ENCODE results near the gene STXBP3. TPM values are rescaled to one million over a fixed set of nuclear protein-coding genes. Genes with fewer than 3 reads are reported as not detected.

The STXBP3 gene
- polyA plus RNA-seq, 3 donors, result 32.3 to 56.2 (median 48.3) TPM

GRCh38 chr1:108826081-108826635, 79.7 kb downstream of the STXBP3 start:
- Histone ChIP-seq H3K4me1 (ENCODE audit: control insufficient read depth in 1 of 2, insufficient read depth in 2 of 2, low read length in 2 of 2) (peaks cover 6 to 7% of the 10 kb centered on the region in 2 donors), H4K20me1 (ENCODE audit: insufficient read depth, low read length) (no peaks in the 10 kb centered on the region), H3K9ac (ENCODE audit: insufficient read depth, low read length, poor library complexity, severe bottlenecking) (no peak overlapping the region), H3K27ac (ENCODE audit: low read depth in 1 of 2, low read length in 2 of 2) (no peak overlapping the region), H3K4me2 (replicated peaks; ENCODE audit: extremely low read depth, low read length, poor library complexity, severe bottlenecking) (no peak overlapping the region), H3K4me3 (replicated peaks in 1 of 3; ENCODE audit: low read depth in 2 of 3, low read length in 3 of 3) (no peak overlapping the region), H3K36me3 (replicated peaks in 1 of 2; ENCODE audit: control insufficient read depth in 1 of 2, insufficient read depth in 2 of 2, low read length in 2 of 2) (no peaks in the 10 kb centered on the region), H2AFZ (ENCODE audit: insufficient read depth, low read depth, low read length, poor library complexity, severe bottlenecking) (no peak overlapping the region), H3K79me2 (ENCODE audit: insufficient read depth, low read length) (no peaks in the 10 kb centered on the region), H3K27me3 (ENCODE audit: control insufficient read depth in 2 of 2, insufficient read depth in 2 of 2, low read length in 2 of 2) (no peaks in the 10 kb centered on the region), H3K9me3 (replicated peaks in 1 of 2; ENCODE audit: control insufficient read depth in 1 of 2, insufficient read depth in 1 of 2, low read length in 2 of 2) (no peaks in the 10 kb centered on the region)
- H3K27ac Mint-ChIP-seq, result no peak overlapping the region
- no peak for DNase-seq
- no peaks in the 10 kb centered on the region for H3K36me3 Mint-ChIP-seq
- H3K27me3 Mint-ChIP-seq (ENCODE audit: low read depth in 3 of 3), result peaks cover 0 to 5% (median 0%) of the 10 kb centered on the region in 3 donors
- H3K4me3 Mint-ChIP-seq, result no peak overlapping the region
- H3K4me1 Mint-ChIP-seq, result peaks cover 13% of the 10 kb centered on the region
- TF ChIP-seq, protein P1, sequence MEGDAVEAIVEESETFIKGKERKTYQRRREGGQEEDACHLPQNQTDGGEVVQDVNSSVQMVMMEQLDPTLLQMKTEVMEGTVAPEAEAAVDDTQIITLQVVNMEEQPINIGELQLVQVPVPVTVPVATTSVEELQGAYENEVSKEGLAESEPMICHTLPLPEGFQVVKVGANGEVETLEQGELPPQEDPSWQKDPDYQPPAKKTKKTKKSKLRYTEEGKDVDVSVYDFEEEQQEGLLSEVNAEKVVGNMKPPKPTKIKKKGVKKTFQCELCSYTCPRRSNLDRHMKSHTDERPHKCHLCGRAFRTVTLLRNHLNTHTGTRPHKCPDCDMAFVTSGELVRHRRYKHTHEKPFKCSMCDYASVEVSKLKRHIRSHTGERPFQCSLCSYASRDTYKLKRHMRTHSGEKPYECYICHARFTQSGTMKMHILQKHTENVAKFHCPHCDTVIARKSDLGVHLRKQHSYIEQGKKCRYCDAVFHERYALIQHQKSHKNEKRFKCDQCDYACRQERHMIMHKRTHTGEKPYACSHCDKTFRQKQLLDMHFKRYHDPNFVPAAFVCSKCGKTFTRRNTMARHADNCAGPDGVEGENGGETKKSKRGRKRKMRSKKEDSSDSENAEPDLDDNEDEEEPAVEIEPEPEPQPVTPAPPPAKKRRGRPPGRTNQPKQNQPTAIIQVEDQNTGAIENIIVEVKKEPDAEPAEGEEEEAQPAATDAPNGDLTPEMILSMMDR (IDR thresholded peaks at IDR 0.05), result no peak
- H3K9me3 Mint-ChIP-seq, result peaks cover 0 to 3% (median 0%) of the 10 kb centered on the region in 7 donors
- no CpG with 5 or more reads among the region's 3 CpGs for WGBS (ENCODE audit: insufficient coverage)
- intact Hi-C loops (cut with micrococcal nuclease), result no loop called here

DNA sequence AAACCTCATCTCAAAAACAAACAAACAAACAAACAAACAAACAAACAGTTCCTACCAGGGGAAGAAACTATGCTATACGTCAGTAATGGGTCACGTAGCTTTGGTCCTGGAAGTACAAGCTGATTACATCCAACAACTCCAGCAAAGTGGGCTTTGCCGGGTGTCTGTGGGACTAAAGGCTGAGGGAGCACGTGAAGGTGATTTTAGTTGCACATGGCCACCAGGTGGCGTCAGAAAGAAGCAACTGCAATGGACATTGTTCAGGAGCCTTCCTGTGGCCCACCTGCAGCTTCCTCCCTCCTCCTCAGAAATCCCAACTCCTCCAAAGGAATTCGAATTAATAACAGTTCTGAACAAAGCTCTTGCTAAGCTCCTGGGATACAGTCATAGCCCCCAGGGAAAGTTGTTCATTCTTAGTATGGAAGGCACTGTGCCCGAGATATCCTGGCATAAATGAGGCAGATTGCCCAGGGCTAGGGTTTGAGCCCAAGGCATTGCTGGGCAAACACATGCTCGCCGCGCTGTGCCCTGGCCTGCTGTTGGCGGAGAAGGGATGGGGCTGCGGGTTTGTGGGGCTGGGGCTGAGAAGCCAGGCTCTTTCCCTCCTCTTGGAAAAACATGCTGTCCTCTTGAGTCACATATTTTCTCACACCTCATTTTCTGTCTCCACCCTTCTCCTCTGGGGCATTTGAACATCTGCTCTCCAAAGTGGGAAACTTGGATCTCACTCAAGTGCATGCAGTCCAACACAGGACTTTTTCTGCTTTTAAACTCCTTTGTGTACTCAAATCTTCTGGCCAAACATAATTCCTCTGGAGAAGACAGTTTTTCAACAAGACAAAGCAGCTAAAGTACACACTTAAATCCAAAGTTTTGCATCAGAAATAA, 81.8 kb downstream of the STXBP3 start:
- intact Hi-C loops (cut with micrococcal nuclease), result loop anchor here (2.0 kb wide), 2 partner anchors 68 to 70 kb away; no protein-coding TSS in a partner anchor
- Mint-ChIP-seq H3K4me1 (peaks cover 18% of the 10 kb centered on the region), H3K4me3 (no peak overlapping the region), H3K27me3 (ENCODE audit: low read depth in 3 of 3) (no peaks in the 10 kb centered on the region), H3K36me3 (no peaks in the 10 kb centered on the region), H3K27ac (peak overlapping the region in 1 of 7 donors; percentile 41), H3K9me3 (peaks cover 0 to 3% (median 0%) of the 10 kb centered on the region in 7 donors)
- no peak overlapping the region for H3K9ac ChIP-seq (ENCODE audit: insufficient read depth, low read length, poor library complexity, severe bottlenecking)
- no peaks in the 10 kb centered on the region for H3K9me3 ChIP-seq (replicated peaks in 1 of 2; ENCODE audit: control insufficient read depth in 1 of 2, insufficient read depth in 1 of 2, low read length in 2 of 2)
- TF ChIP-seq, protein P1 (IDR thresholded peaks at IDR 0.05), result peak; percentile 88
- no peak overlapping the region for H3K4me2 ChIP-seq (replicated peaks; ENCODE audit: extremely low read depth, low read length, poor library complexity, severe bottlenecking)
- H3K27ac ChIP-seq (ENCODE audit: low read depth in 1 of 2, low read length in 2 of 2), result no peak overlapping the region
- WGBS (ENCODE audit: insufficient coverage), result 46% methylated on average over 4 of the region's 12 CpGs
- H3K79me2 ChIP-seq (ENCODE audit: insufficient read depth, low read length), result no peaks in the 10 kb centered on the region
- H2AFZ ChIP-seq (ENCODE audit: insufficient read depth, low read depth, low read length, poor library complexity, severe bottlenecking), result peak overlapping the region; percentile 53
- no peak overlapping the region for H3K4me3 ChIP-seq (replicated peaks in 1 of 3; ENCODE audit: low read depth in 2 of 3, low read length in 3 of 3)
- no peaks in the 10 kb centered on the region for H3K36me3 ChIP-seq (replicated peaks in 1 of 2; ENCODE audit: control insufficient read depth in 1 of 2, insufficient read depth in 2 of 2, low read length in 2 of 2)
- no peaks in the 10 kb centered on the region for H4K20me1 ChIP-seq (ENCODE audit: insufficient read depth, low read length)
- DNase-seq, result peak; percentile 49 to 54 (median 52)
- no peaks in the 10 kb centered on the region for H3K27me3 ChIP-seq (ENCODE audit: control insufficient read depth in 2 of 2, insufficient read depth in 2 of 2, low read length in 2 of 2)
- peaks cover 6 to 7% of the 10 kb centered on the region in 2 donors for H3K4me1 ChIP-seq (ENCODE audit: control insufficient read depth in 1 of 2, insufficient read depth in 2 of 2, low read length in 2 of 2)
